ENCODE data around the gene NNT. TPM values are rescaled to one million over a fixed set of nuclear protein-coding genes. Genes with fewer than 3 reads are reported as not detected.
"Not testable (repeated sequence)": the region's sequence is repeated elsewhere in the genome, so short reads cannot be mapped to it uniquely, and the experiment has no call there.

The NNT gene
- total RNA-seq, 1 donor: 80.3 TPM

DNA sequence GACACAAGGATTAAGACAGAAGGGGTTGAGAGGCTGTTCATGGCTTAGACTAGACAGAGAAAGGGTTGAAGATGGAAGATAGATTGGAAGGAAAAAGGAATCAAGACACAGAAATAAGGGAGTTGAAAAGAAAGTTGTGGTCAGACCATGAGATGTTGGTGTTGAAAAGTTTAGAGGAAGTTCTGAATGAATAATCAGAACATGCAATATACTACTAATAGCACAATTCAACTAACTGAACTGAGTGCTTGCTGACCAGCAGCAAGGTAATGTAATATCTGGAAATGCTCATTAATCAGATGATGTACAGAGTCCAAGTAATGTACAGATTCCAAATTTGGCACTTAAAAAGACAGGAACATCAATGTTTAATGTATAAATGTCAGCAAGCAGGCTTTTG, 10.6 kb upstream of the NNT start:
- TF ChIP-seq, protein P1, sequence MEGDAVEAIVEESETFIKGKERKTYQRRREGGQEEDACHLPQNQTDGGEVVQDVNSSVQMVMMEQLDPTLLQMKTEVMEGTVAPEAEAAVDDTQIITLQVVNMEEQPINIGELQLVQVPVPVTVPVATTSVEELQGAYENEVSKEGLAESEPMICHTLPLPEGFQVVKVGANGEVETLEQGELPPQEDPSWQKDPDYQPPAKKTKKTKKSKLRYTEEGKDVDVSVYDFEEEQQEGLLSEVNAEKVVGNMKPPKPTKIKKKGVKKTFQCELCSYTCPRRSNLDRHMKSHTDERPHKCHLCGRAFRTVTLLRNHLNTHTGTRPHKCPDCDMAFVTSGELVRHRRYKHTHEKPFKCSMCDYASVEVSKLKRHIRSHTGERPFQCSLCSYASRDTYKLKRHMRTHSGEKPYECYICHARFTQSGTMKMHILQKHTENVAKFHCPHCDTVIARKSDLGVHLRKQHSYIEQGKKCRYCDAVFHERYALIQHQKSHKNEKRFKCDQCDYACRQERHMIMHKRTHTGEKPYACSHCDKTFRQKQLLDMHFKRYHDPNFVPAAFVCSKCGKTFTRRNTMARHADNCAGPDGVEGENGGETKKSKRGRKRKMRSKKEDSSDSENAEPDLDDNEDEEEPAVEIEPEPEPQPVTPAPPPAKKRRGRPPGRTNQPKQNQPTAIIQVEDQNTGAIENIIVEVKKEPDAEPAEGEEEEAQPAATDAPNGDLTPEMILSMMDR (IDR thresholded peaks at IDR 0.05; ENCODE audit: insufficient read depth, low read depth, low read length): no peak
- H3K4me3 ChIP-seq (ENCODE audit: low read depth, low read length): no peak overlapping the region
- no peak for DNase-seq (ENCODE audit: low read depth)

DNA sequence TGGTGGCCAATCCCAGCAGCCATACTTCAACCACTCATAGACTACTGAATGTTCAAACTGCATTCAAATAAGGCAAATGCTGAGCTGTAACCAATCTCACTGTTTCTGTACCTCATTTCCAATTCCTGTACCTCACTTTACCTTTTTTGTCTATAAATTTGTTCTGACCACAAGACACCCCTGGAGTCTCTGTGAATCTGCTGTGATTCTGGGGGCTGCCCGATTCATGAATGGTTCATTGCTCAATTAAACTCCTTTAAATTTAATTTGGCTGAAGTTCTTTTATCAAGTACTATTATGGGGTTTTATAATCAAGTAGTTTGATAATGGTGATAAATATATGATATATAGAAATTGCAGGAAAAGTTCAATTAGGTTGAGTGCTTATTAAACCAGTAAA, 4.1 kb upstream of the NNT start:
- H3K4me3 ChIP-seq (ENCODE audit: low read depth, low read length); DNase-seq (ENCODE audit: low read depth): not testable (repeated sequence)

DNA sequence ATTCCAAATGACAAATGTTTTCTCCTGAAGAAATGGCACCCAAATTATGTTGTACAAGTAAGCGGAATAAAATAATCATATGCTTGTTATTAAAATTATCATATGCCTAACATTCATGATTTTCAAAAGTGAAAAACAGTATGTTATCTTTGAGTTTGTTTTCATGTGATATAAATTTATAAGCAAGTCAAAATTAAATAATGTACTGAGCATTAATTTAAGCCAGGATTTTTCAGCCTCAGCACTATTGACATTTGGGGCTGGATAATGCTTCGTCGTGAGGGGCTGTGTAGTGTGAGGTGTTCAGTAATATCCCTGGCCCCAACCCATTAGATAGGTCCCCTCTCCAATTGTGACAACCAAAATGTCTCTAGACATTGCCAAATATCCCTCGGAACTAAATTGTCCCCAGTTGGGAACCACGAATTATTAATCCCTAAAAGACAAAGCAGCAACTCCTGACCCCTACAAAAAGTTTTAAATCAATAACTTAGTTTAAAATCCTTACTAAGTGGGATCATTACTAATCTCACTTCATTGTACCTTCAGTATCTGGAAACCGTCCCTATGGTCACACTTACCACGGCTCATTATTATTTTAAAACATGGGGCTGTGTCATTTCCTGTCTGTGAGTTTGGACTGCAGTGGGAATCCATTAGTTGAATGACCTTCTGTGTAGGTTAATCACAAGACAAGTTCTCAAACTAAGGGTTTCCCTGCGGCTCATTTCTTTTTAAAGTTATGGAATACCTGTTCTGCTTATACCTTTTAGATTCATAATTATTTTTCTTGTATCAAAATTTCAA, 1.3 kb upstream of the NNT start:
- peak overlapping the region; percentile 81 for H3K4me3 ChIP-seq (ENCODE audit: low read depth, low read length)
- TF ChIP-seq, protein P1 (IDR thresholded peaks at IDR 0.05; ENCODE audit: insufficient read depth, low read depth, low read length): no peak
- peak; percentile 64 for DNase-seq (ENCODE audit: low read depth)

- H3K4me3 ChIP-seq (ENCODE audit: low read depth, low read length): peak overlapping the region; percentile 81
- DNase-seq (ENCODE audit: low read depth): peak; percentile 32
- TF ChIP-seq, protein P1 (IDR thresholded peaks at IDR 0.05; ENCODE audit: insufficient read depth, low read depth, low read length): no peak
These were observed 601 bp downstream of the NNT start for GRCh38 chr5:43603344-43604217.

DNA sequence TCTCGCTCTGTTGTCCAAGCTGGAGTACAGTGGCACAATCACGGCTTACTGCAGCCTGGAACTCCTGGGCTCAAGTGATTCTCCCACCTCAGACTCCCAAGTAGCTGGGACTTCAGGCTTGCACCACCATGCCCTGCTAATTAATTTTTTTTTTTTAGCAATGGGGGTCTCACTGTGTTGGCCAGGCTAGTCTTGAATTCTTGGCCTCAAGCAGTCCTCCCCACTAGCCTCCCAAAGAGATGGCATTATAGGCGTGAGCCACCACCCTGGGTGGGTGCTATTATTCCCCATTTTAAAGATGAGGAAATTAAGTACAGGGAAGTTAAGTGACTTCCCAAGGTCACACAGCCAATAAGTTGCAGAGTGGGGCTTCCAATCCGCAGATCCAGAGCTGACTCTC, 1.7 kb downstream of the NNT start:
- TF ChIP-seq, protein P1 (IDR thresholded peaks at IDR 0.05; ENCODE audit: insufficient read depth, low read depth, low read length): no peak
- DNase-seq (ENCODE audit: low read depth): no peak
- H3K4me3 ChIP-seq (ENCODE audit: low read depth, low read length): no peak overlapping the region

DNA sequence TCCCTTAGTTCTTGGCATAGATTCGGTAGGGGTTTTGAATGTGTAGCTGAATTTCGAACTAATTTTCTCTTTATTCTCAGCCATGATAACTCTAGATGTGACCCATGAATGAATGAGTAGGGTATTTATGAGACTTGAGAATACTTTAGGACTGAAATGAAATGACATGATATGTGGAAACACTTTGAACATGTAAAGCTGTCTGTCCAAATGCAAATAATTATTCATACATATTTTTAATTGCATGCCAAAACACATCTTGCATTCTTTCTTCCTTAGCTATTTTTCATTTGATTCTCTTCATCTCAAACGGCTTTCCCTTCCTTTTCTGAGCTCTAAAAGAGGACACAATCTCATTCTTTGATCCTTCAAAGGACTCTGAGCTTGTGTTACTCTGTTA, 3.4 kb downstream of the NNT start:
- DNase-seq (ENCODE audit: low read depth): no peak
- H3K4me3 ChIP-seq (ENCODE audit: low read depth, low read length): no peak overlapping the region
- TF ChIP-seq, protein P1 (IDR thresholded peaks at IDR 0.05; ENCODE audit: insufficient read depth, low read depth, low read length): no peak

DNA sequence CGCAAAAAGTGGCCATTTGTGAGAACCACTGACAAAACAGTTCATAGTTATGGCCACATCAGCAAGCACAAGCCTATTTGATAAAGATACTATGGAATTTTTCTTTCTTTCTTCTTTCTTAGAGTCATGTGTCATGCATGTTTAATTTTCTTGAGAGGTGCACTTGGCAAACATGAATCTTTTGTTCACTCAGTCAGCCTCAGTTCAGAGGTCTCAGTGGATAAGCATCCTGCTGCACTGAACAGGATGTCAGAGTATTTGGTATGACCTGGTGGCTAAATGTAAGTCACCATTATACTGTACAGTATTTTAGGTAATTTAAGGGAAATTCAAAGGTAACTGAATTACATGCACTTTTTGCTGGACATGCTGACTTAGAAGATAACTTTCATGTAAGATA, 5.4 kb downstream of the NNT start:
- TF ChIP-seq, protein P1 (IDR thresholded peaks at IDR 0.05; ENCODE audit: insufficient read depth, low read depth, low read length): no peak
- H3K4me3 ChIP-seq (ENCODE audit: low read depth, low read length): no peak overlapping the region
- DNase-seq (ENCODE audit: low read depth): no peak

Data from fibroblast of villous mesenchyme (primary cell).